Stomach (tissue), 9 donors: Measurements from ENCODE around the gene UCHL3. TPM values are rescaled to one million over a fixed set of nuclear protein-coding genes. Genes with fewer than 3 reads are reported as not detected.
A peak's percentile ranks its signal among the peaks of the same experiment; 100 is the strongest.

Experiments
- DNase-seq, 2 donors: peaks; one replicate each; pipeline versions ENCODE4 v3.0.0 to v3.0.0-alpha.2; 2013 to 2019
- H3K27ac ChIP-seq, 5 donors: fragments of 200-600 bp in 4 of 5; sonication (generic) in 4 of 5; one replicate each; pipeline ENCODE4 v1.5.1; 2013 to 2019; ENCODE audit warnings: mild to moderate bottlenecking in 1 of 5, moderate library complexity in 1 of 5
- H3K27me3 ChIP-seq, 3 donors: fragments of 200-600 bp; sonication (generic); one replicate each; pipeline ENCODE4 v1.5.1; 2017 to 2019; ENCODE audit warnings: mixed run types in 1 of 3
- H3K36me3 ChIP-seq, 4 donors: fragments of 200-600 bp; sonication (generic); 1 replicate in 3 of 4; 2 replicates in 1 of 4; pipeline ENCODE4 v1.5.1; 2016 to 2019
- H3K4me1 ChIP-seq, 4 donors: fragments of 200-600 bp; sonication (generic); one replicate each; pipeline ENCODE4 v1.5.1; 2016 to 2019
- H3K4me3 ChIP-seq, 4 donors: fragments of 200-600 bp; sonication (generic) in 3 of 4; one replicate each; pipeline ENCODE4 v1.5.1; 2016 to 2019; ENCODE audit warnings: mild to moderate bottlenecking in 1 of 4
- H3K9me3 ChIP-seq, 4 donors: fragments of 200-600 bp; sonication (generic); one replicate each; pipeline ENCODE4 v1.5.1; 2016 to 2019
- CTCF ChIP-seq, 7 experiments: fragments of 450-650 bp in 4 of 7; fragments of 200-600 bp in 3 of 7; sonication (generic) in 3 of 7; IDR thresholded peaks; one replicate each; pipeline ENCODE4 v1.5.1; 2016 to 2019; ENCODE audit warnings: antibody characterized with exemption in 7 of 7, control low read depth in 2 of 7, mild to moderate bottlenecking in 1 of 7
- EP300 ChIP-seq: sonication (generic); formaldehyde crosslinking; IDR thresholded peaks from one replicate; pipeline ENCODE4 v1.6.1; 2017; ENCODE audit warnings: antibody characterized with exemption
- POLR2A ChIP-seq, 4 donors: fragments of 450-650 bp; IDR thresholded peaks; one replicate each; pipeline ENCODE4 v1.6.1; 2016; ENCODE audit warnings: antibody characterized with exemption in 4 of 4, control low read depth in 2 of 4, mild to moderate bottlenecking in 1 of 4, moderate library complexity in 1 of 4
- POLR2AphosphoS5 ChIP-seq, 3 donors: sonication (generic); formaldehyde crosslinking; IDR thresholded peaks; one replicate each; pipeline ENCODE4 v1.6.1; 2016; ENCODE audit warnings: antibody characterized with exemption in 3 of 3
- WGBS, 5 donors: extraction: QIAGEN DNeasy Blood & Tissue Kit in 3 of 5; methylation state at CpG; one replicate each; pipeline versions ENCODE4 v1.1.5 to v1.1.7; 2013 to 2018; 5-methylcytosine and 5-hydroxymethylcytosine counted together
- intact Hi-C: fragments of 100-400 bp; cut with DNase I; formaldehyde crosslinking; loops from one replicate; pipeline ENCODE4 v1.15.1; 2023; ENCODE audit warnings: low total_unique reads
- polyA plus RNA-seq, 3 donors: library from polyadenylated mRNA; stranded (reverse); fragments of 200-250 nt; gene quantifications; one replicate each; pipeline ENCODE4 v1.2.3, GENCODE V29; 2013
- total RNA-seq, 5 donors: library from RNA; depleted of rRNA; stranded (reverse); fragments of >200 nt; gene quantifications; one replicate each; pipeline versions ENCODE4 v1.1.0 to v1.2.3, GENCODE V29; 2014 to 2016
- donor health status: healthy with polysubstance abuse.
- donor health status: Bipolar disorder and iron deficiency.
- donor health status: healthy.

Gene UCHL3
- total and polyA plus RNA-seq, 8 donors, result 4.1 to 42.2 (median 23.9) TPM; not detected in 1

GRCh38 chr13:75647126-75647784, 97.7 kb downstream of the UCHL3 start:
- no peak for DNase-seq
- H3K36me3 ChIP-seq, result no peaks in the 10 kb centered on the region
- no peak overlapping the region for H3K4me3 ChIP-seq
- no peak overlapping the region for H3K27ac ChIP-seq
- no peaks in the 10 kb centered on the region for H3K27me3 ChIP-seq
- TF ChIP-seq POLR2A (IDR thresholded peaks at IDR 0.05), result no peak
- no peak for TF ChIP-seq POLR2AphosphoS5 (IDR thresholded peaks at IDR 0.05)
- intact Hi-C loops, result no loop called here
- no peaks in the 10 kb centered on the region for H3K4me1 ChIP-seq
- 73 to 89% (median 86%) methylated on average over 1 of the region's 1 CpG for WGBS, 5 donors
- H3K9me3 ChIP-seq, result no peaks in the 10 kb centered on the region

- intact Hi-C loops, result no loop called here
- no peaks in the 10 kb centered on the region for H3K36me3 ChIP-seq
- no peaks in the 10 kb centered on the region for H3K9me3 ChIP-seq
- DNase-seq, result no peak
- WGBS, 5 donors, result 91 to 99% (median 97%) methylated on average over 2 of the region's 2 CpGs
- no peaks in the 10 kb centered on the region for H3K27me3 ChIP-seq
- no peaks in the 10 kb centered on the region for H3K4me1 ChIP-seq
- no peak overlapping the region for H3K27ac ChIP-seq
- no peak for TF ChIP-seq CTCF (IDR thresholded peaks at IDR 0.05)
- TF ChIP-seq POLR2A (IDR thresholded peaks at IDR 0.05), result no peak
- TF ChIP-seq EP300, result no peak
- no peak for TF ChIP-seq POLR2AphosphoS5 (IDR thresholded peaks at IDR 0.05)
- H3K4me3 ChIP-seq, result no peak overlapping the region
Measured at GRCh38 chr13:75648446-75648845, 98.9 kb downstream of the UCHL3 start.

- no peak overlapping the region for H3K4me3 ChIP-seq
- no peaks in the 10 kb centered on the region for H3K27me3 ChIP-seq
- intact Hi-C loops, result no loop called here
- no peaks in the 10 kb centered on the region for H3K9me3 ChIP-seq
- peak in 1 of 2 donors; percentile 43 for DNase-seq
- 88 to 98% (median 97%) methylated on average over 2 of the region's 2 CpGs for WGBS, 5 donors
- no peak overlapping the region for H3K27ac ChIP-seq
- TF ChIP-seq POLR2A (IDR thresholded peaks at IDR 0.05), result no peak
- TF ChIP-seq EP300, result no peak
- TF ChIP-seq POLR2AphosphoS5 (IDR thresholded peaks at IDR 0.05), result no peak
- no peak for TF ChIP-seq CTCF (IDR thresholded peaks at IDR 0.05)
- H3K36me3 ChIP-seq, result no peaks in the 10 kb centered on the region
- H3K4me1 ChIP-seq, result no peaks in the 10 kb centered on the region
Measured at GRCh38 chr13:75651013-75651412, 101.4 kb downstream of the UCHL3 start.

- 84 to 96% (median 94%) methylated on average over 2 of the region's 2 CpGs for WGBS, 5 donors
- intact Hi-C loops, result no loop called here
- no peaks in the 10 kb centered on the region for H3K4me1 ChIP-seq
Measured at GRCh38 chr13:75652726-75653125, 103.1 kb downstream of the UCHL3 start.

More at GRCh38 chr13:75652726-75653125, 103.1 kb downstream of the UCHL3 start:
- H3K4me3 ChIP-seq, result no peak overlapping the region
- no peak for DNase-seq
- no peak overlapping the region for H3K27ac ChIP-seq
- H3K9me3 ChIP-seq, result no peaks in the 10 kb centered on the region
- no peaks in the 10 kb centered on the region for H3K27me3 ChIP-seq
- TF ChIP-seq POLR2A (IDR thresholded peaks at IDR 0.05) (no peak), POLR2AphosphoS5 (IDR thresholded peaks at IDR 0.05) (no peak), CTCF (IDR thresholded peaks at IDR 0.05) (no peak), EP300 (no peak)
- no peaks in the 10 kb centered on the region for H3K36me3 ChIP-seq

Other genes starting within 250 kb of the UCHL3 start
- 10 to 100 TPM; 26.8 to 47.8 (median 39.1) TPM for gene TBC1D4, start 67.6 kb upstream of the UCHL3 start, total RNA-seq
- gene TBC1D4, start 67.6 kb upstream of the UCHL3 start, polyA plus RNA-seq, result 1 to 10 TPM; 4.9 to 7.2 (median 6.2) TPM
- gene COMMD6, start 11.9 kb upstream of the UCHL3 start, total RNA-seq, result 100 to 1,000 TPM in 2 of 5 donors, 10 to 100 TPM in 3; 15.4 to 372 (median 71.2) TPM
- 100 to 1,000 TPM; 132 to 232 (median 172) TPM for gene COMMD6, start 11.9 kb upstream of the UCHL3 start, polyA plus RNA-seq
- gene LMO7, start 86.5 kb downstream of the UCHL3 start, total RNA-seq, result 100 to 1,000 TPM in 3 of 5 donors, 10 to 100 TPM in 2; 65.9 to 214 (median 143) TPM
- gene LMO7, start 86.5 kb downstream of the UCHL3 start, polyA plus RNA-seq, result 10 to 100 TPM; 17.1 to 42.8 (median 23.3) TPM